Activated CD8-positive, alpha-beta T cell treated with anti-CD3 and anti-CD28 coated beads for 36 hours (primary cell): ENCODE measurements around the gene LNP1. TPM values are rescaled to one million over a fixed set of nuclear protein-coding genes. Genes with fewer than 3 reads are reported as not detected.
"Not testable (repeated sequence)": the region's sequence is repeated elsewhere in the genome, so short reads cannot be mapped to it uniquely, and the experiment has no call there.

Experiments
- ATAC-seq: fragments of 200-7000 bp; cut with Tn5 transposase; one replicate; pipeline ENCODE4 v1.10.0; 2021; ENCODE audit warnings: mild to moderate bottlenecking, moderate library complexity
- CTCF ChIA-PET: fragments of 350-600 bp; sonication (Branson Sonifier 250); formaldehyde crosslinking; loops from one replicate; lab custom pipeline; 2021; ENCODE audit warnings: antibody characterized with exemption; lab: Charles Lee
- POLR2A ChIA-PET: fragments of 350-600 bp; sonication (Branson Sonifier 250); formaldehyde crosslinking; loops from one replicate; lab custom pipeline; 2021; ENCODE audit warnings: antibody characterized with exemption; lab: Charles Lee
- DNase-seq: peaks from one replicate; pipeline ENCODE4 v3.0.0-alpha.2; 2020
- H3K27ac Mint-ChIP-seq: one replicate; pipeline ENCODE4 v1.8.0; 2021; ENCODE audit warnings: mild to moderate bottlenecking, mixed read lengths
- H3K27me3 Mint-ChIP-seq: one replicate; pipeline ENCODE4 v1.8.0; 2021; ENCODE audit warnings: mixed read lengths
- H3K36me3 Mint-ChIP-seq: one replicate; pipeline ENCODE4 v1.8.0; 2021; ENCODE audit warnings: low read depth, mixed read lengths
- H3K4me1 Mint-ChIP-seq: one replicate; pipeline ENCODE4 v1.8.0; 2021; ENCODE audit warnings: low read depth, mixed read lengths
- H3K4me3 Mint-ChIP-seq: one replicate; pipeline ENCODE4 v1.8.0; 2021; ENCODE audit warnings: mild to moderate bottlenecking, moderate library complexity, mixed read lengths
- H3K9me3 Mint-ChIP-seq: one replicate; pipeline ENCODE4 v1.8.0; 2021; ENCODE audit warnings: mixed read lengths
- intact Hi-C: fragments of 100-400 bp; cut with micrococcal nuclease; formaldehyde crosslinking; loops from one replicate; pipeline ENCODE4 v1.10.0; 2022
- total RNA-seq, 2 experiments: library from RNA; stranded (reverse); gene quantifications; one replicate each; pipeline ENCODE4 v1.2.3, GENCODE V29; 2021
- TF ChIP-seq, protein P1 (sequence below): fragments of 200-600 bp; IDR thresholded peaks from one replicate; pipeline ENCODE4 v1.8.0; 2022; ENCODE audit warnings: antibody characterized with exemption, mild to moderate bottlenecking

LNP1 gene, protein sequence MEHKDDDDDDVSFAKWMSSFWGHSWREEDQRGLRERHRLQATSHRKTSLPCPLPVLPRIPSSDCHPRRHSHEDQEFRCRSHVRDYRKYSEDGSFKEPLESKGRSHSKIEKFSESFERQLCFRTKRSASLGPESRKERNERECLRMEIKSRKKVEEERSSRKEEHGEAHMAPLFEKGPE
- total RNA-seq, result 1 to 10 TPM; 2.5 TPM

DNA sequence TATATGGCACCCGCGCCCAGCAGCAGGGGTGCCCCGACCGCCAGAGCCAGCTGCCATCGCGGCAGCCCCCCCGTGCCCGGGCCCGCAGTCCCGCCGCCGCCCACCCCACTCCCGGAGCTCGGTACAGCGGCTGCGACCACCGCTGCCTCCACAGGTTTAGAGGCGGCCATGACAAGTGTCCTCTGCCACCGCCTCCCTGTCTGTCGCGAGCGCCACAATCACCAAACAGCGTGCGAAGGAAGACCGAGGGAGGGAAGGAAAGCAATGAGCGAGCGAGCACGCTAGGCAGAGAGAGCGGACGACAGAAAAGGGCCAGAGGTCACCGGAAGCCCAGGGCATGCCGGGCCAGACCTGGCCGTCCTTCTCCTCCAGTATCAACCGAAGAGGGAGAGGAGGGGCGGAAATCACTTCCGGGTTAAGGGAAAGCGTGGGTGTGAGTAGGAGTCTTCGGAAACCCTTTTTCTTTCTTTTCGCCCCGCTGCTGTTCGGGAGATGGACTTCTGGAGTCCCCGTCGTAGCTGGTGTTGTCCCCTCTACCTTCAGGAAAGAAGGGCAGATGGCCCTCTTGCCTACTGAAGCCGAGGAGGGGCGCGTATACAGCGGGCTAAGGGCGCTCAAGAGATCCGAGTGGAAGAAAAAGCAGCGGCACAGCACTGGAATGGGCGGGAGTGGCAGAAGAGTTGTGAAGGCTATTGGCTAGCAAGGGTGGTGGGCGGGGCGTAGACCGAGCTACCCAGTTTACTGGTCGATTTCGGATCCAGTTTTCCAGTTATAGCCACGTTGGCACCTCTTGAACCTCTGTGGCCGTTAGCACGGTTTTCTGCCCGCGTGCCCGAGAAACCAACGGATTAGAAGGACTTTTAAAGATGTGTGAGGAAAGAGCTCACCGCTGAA is at the start of gene LNP1, which contains the start of gene TOMM70:
Gene LNP1 (plus strand): TSS at position 760 of the 894 bp plus-strand sequence. CDS start 28,191 bp downstream, outside the sequence.
Gene TOMM70 (minus strand): TSS at position 310 of the 894 bp plus-strand sequence. CDS start 140 bp downstream, at position 170.
- peak within 1 kb of the TSS; percentile 98 for H3K27ac Mint-ChIP-seq
- H3K36me3 Mint-ChIP-seq, result peaks cover 26% of the 10 kb centered on the region
- POLR2A ChIA-PET, result interaction anchor here (0.6 to 3.1 kb wide), 28 partner anchors 9 to 1274 kb away, joined by 3 to 34 read pairs (median 4); partner anchors contain the start of genes CMSS1, NIT2 and TFG
- TF ChIP-seq, protein P1, sequence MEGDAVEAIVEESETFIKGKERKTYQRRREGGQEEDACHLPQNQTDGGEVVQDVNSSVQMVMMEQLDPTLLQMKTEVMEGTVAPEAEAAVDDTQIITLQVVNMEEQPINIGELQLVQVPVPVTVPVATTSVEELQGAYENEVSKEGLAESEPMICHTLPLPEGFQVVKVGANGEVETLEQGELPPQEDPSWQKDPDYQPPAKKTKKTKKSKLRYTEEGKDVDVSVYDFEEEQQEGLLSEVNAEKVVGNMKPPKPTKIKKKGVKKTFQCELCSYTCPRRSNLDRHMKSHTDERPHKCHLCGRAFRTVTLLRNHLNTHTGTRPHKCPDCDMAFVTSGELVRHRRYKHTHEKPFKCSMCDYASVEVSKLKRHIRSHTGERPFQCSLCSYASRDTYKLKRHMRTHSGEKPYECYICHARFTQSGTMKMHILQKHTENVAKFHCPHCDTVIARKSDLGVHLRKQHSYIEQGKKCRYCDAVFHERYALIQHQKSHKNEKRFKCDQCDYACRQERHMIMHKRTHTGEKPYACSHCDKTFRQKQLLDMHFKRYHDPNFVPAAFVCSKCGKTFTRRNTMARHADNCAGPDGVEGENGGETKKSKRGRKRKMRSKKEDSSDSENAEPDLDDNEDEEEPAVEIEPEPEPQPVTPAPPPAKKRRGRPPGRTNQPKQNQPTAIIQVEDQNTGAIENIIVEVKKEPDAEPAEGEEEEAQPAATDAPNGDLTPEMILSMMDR, result no peak
- DNase-seq, result peak; percentile 99
- CTCF ChIA-PET, result interaction anchor here (0.9 to 1.2 kb wide), 6 partner anchors 9 to 84 kb away, joined by 3 read pairs; no protein-coding TSS in a partner anchor
- no peaks in the 10 kb centered on the region for H3K27me3 Mint-ChIP-seq
- ATAC-seq, result peak; percentile 91
- intact Hi-C loops, result no loop called here
- H3K4me1 Mint-ChIP-seq, result peaks cover 55% of the 10 kb centered on the region
- peak within 1 kb of the TSS; percentile 84 for H3K4me3 Mint-ChIP-seq
- H3K9me3 Mint-ChIP-seq, result no peaks in the 10 kb centered on the region

DNA sequence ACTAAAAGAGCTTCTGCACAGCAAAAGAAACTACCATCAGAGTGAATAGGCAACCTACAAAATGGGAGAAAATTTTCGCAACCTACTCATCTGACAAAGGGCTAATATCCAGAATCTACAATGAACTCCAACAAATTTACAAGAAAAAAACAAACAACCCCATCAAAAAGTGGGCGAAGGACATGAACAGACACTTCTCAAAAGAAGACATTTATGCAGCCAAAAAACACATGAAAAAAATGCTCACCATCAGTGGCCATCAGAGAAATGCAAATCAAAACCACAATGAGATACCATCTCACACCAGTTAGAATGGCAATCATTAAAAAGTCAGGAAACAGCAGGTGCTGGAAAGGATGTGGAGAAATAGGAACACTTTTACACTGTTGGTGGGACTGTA is 49.6 kb upstream of the LNP1 start:
- intact Hi-C loops, H3K4me3 Mint-ChIP-seq, ATAC-seq, H3K9me3 Mint-ChIP-seq, CTCF ChIA-PET, DNase-seq, H3K27ac Mint-ChIP-seq, H3K27me3 Mint-ChIP-seq, H3K4me1 Mint-ChIP-seq, POLR2A ChIA-PET: not testable (repeated sequence)
- H3K36me3 Mint-ChIP-seq, result peaks cover 52% of the 10 kb centered on the region

DNA sequence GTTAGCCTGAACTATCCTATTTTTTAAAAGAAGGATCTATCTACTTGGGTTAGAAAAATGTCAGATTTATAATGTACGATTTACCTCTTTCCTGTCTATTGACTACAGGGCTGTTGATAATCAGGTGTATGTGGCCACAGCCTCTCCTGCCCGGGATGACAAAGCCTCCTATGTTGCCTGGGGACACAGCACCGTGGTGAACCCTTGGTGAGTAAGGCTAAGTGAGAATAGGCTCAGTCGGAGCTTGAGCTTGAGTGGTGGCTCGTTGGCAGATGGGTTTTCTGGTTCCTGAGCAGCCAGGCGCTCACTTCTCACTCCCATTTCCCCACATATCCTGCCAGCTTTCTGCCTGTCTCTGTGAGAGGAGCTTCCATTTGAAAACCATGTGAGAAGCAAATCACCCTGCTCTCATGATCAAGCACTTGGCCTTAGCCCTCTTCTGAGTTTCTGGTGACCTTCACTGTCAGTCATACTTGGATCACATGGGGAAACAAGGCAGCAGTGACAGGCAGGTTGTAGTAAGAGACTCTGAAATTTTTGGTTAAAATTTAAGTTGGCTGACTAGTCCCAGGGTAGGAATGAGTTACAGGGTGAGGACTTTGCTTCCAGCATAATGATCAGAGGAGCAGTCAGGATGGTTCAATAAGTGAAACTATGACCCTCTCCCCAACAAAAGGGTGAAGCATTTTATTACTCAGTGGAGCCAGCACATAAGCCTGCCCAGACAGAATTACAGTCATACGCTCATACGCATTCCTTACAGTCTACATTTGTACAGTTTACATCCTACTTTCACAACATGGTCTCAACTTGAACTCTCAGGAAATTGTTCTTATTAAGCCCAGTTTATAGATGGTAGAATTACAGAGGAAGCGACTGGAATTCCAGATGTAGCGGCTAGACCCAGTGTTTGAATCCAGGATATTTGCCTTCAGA is 48.8 kb upstream of the LNP1 start:
- H3K27ac Mint-ChIP-seq, result no peak overlapping the region
- CTCF ChIA-PET, result no interaction called here
- no peaks in the 10 kb centered on the region for H3K4me1 Mint-ChIP-seq
- intact Hi-C loops, result no loop called here
- H3K4me3 Mint-ChIP-seq, result no peak overlapping the region
- DNase-seq (no peak), ATAC-seq (no peak)
- no peaks in the 10 kb centered on the region for H3K27me3 Mint-ChIP-seq
- POLR2A ChIA-PET, result interaction anchor here (0.6 kb wide), 1 partner anchor 10 kb away, joined by 4 read pairs; no protein-coding TSS in a partner anchor
- H3K9me3 Mint-ChIP-seq, result peaks cover 1% of the 10 kb centered on the region
- H3K36me3 Mint-ChIP-seq, result peaks cover 51% of the 10 kb centered on the region
- TF ChIP-seq, protein P1, result no peak

DNA sequence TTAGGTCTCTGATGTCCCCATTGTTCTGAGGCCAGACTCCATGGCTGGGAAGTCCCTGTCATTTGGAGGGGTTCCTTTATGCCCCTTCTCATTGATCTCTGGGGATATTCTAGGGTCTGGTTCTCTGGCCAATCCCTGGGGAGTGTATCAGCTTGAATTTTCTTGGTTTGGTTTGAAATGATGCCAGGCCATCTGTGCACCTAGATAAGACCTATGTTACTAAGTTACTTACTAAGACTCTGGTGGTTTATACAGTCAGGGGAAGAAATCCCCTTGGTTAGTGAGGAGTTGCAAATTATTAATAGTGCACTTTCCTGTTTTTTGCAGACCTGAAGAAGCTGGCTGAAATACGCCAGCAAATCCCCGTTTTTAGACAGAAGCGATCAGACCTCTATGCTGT is 46.5 kb upstream of the LNP1 start:
- no peak for DNase-seq
- TF ChIP-seq, protein P1, result no peak
- Mint-ChIP-seq H3K36me3 (peaks cover 50% of the 10 kb centered on the region), H3K27ac (peak overlapping the region; percentile 7), H3K4me1 (no peaks in the 10 kb centered on the region), H3K9me3 (peaks cover 1% of the 10 kb centered on the region), H3K27me3 (no peaks in the 10 kb centered on the region), H3K4me3 (no peak overlapping the region)
- ChIA-PET CTCF (interaction anchor here (0.6 kb wide), 1 partner anchor 10 kb away, joined by 3 read pairs; no protein-coding TSS in a partner anchor), POLR2A (interaction anchor here (1.8 kb wide), 1 partner anchor 47 kb away, joined by 7 read pairs; the partner anchor contains the start of gene LNP1)
- intact Hi-C loops, result no loop called here
- no peak for ATAC-seq

DNA sequence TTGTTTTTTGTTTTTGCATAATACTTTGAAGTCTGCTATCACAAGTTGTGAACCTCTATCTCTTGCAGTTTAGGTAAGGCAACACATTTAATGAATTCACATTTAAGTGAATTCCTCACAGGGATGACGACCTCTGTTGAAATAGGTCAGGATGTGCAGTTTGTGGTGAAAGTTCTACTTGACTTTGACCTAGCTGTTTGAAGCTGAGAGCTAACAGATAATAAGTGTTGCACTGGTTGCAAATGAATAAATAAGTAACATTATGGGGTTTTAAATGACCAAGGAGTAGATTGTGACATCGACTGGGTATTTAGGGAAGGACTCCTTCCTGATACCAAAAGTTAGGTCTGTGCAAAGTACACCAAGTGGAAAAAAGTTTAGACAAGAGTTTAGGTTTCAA is 42.9 kb upstream of the LNP1 start:
- Mint-ChIP-seq H3K27ac (peak overlapping the region; percentile 22), H3K36me3 (peaks cover 49% of the 10 kb centered on the region)

More for the DNA sequence above, 42.9 kb upstream of the LNP1 start:
- ChIA-PET CTCF (no interaction called here), POLR2A (no interaction called here)
- ATAC-seq (no peak), DNase-seq (no peak)
- no peaks in the 10 kb centered on the region for H3K4me1 Mint-ChIP-seq
- H3K27me3 Mint-ChIP-seq, result no peaks in the 10 kb centered on the region
- no peaks in the 10 kb centered on the region for H3K9me3 Mint-ChIP-seq
- TF ChIP-seq, protein P1, result no peak
- intact Hi-C loops, result no loop called here
- H3K4me3 Mint-ChIP-seq, result no peak overlapping the region
